Activated naive CD8-positive, alpha-beta T cell (primary cell): ENCODE measurements around the gene FBXO28.
A peak's percentile ranks its signal among the peaks of the same experiment; 100 is the strongest.

ENCODE experiments used
- H3K27ac Mint-ChIP-seq: one replicate; pipeline ENCODE4 v1.8.0; 2021; ENCODE audit warnings: mixed read lengths
- H3K27me3 Mint-ChIP-seq: one replicate; pipeline ENCODE4 v1.8.0; 2021; ENCODE audit warnings: mixed read lengths
- H3K36me3 Mint-ChIP-seq: one replicate; pipeline ENCODE4 v1.8.0; 2021; ENCODE audit warnings: mixed read lengths
- H3K4me1 Mint-ChIP-seq: one replicate; pipeline ENCODE4 v1.8.0; 2021; ENCODE audit warnings: low read depth, mixed read lengths
- H3K4me3 Mint-ChIP-seq: one replicate; pipeline ENCODE4 v1.8.0; 2021; ENCODE audit warnings: mild to moderate bottlenecking, mixed read lengths
- H3K9me3 Mint-ChIP-seq: one replicate; pipeline ENCODE4 v1.8.0; 2021; ENCODE audit warnings: low read depth, mixed read lengths

The FBXO28 gene

DNA sequence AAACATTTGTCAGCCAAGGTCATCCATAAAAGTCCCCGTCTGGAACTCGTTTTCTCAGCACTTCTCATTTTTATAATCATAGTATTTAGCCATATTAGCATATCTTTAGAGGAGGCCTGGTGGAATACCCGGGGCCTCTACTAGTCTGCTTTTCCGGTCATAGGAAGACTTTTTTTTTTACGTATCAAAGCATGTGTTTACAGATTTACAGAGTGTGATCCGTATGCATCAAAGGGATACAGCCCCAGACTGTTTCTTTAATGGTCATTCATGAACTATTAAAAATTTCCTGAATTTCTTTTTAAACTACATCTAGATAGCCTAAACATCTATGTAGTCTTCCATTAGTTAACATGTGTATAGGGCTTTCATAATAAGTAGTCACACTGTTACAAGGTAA lies 45.6 kb downstream of the FBXO28 start:
- Mint-ChIP-seq H3K36me3 (peaks cover 7% of the 10 kb centered on the region), H3K9me3 (no peaks in the 10 kb centered on the region), H3K4me3 (no peak overlapping the region), H3K4me1 (no peaks in the 10 kb centered on the region), H3K27ac (no peak overlapping the region), H3K27me3 (no peaks in the 10 kb centered on the region)

DNA sequence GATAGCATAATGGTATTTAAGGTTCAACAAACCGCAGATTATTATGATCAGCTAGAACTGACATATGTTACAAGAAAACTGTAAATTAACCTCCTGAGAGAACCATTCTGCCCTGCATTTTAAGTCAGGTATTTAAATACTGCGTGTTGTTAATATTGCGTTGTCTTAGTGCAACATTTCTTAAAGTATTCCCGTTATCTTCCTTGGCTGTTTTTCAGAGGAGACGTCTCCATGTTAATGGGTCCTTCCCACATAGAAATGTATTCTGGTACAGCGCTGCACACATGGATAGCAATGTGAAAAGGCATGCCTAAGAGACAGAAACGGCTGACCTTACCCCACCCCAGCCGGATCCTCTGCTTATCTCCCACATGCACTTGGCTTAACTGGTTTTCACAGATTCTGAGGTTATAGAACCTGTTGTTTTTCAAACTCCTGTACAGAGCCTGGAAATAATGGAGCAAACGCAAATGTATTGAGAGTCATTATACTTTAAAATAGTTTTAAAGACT lies 46.3 kb downstream of the FBXO28 start:
- no peak overlapping the region for H3K27ac Mint-ChIP-seq
- no peak overlapping the region for H3K4me3 Mint-ChIP-seq
- H3K27me3 Mint-ChIP-seq: no peaks in the 10 kb centered on the region
- no peaks in the 10 kb centered on the region for H3K9me3 Mint-ChIP-seq
- peaks cover 7% of the 10 kb centered on the region for H3K36me3 Mint-ChIP-seq
- H3K4me1 Mint-ChIP-seq: no peaks in the 10 kb centered on the region

DNA sequence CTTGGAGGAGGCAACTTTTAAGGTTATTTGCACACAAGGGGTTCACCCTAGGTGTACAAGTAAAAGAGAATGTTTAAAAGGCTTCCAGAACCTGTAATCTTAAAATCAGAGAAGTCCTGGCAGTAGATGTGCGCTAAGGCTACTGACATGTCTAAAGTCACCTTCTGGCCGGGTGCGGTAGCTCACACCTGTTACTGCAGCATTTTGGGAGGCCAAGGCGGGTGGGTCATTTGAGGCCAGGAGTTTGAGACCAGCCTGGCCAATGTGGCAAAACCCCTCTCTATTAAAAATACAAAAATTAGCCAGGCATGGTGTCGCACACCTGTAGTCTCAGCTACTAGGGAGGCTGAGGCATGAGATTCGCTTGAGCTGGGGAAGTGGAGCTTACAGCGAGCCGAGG lies 48.9 kb downstream of the FBXO28 start:
- H3K9me3 Mint-ChIP-seq: no peaks in the 10 kb centered on the region
- no peaks in the 10 kb centered on the region for H3K4me1 Mint-ChIP-seq
- H3K4me3 Mint-ChIP-seq: no peak overlapping the region
- no peak overlapping the region for H3K27ac Mint-ChIP-seq
- no peaks in the 10 kb centered on the region for H3K27me3 Mint-ChIP-seq
- H3K36me3 Mint-ChIP-seq: peaks cover 2% of the 10 kb centered on the region

DNA sequence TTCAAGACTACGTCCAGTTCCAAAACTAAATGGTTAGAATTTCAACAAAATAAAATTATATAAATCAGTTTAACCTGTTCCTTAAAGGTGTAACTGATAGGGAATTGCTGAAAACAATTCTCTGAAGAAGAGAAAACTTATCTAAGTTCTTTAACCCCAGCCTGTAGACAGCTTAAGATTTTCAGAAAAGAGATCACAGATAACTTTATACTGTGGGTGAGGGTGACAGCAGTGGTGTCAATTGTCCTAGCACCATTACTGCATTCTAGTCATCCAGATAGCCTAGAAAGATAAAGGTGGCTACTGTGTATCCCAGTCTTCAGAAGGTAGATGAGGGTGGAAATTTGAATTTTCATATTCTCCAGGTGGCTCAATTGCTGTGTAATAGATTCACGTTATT lies 49.4 kb downstream of the FBXO28 start:
- Mint-ChIP-seq H3K9me3 (no peaks in the 10 kb centered on the region), H3K27ac (no peak overlapping the region), H3K36me3 (peaks cover 2% of the 10 kb centered on the region), H3K27me3 (no peaks in the 10 kb centered on the region), H3K4me1 (no peaks in the 10 kb centered on the region), H3K4me3 (no peak overlapping the region)

GRCh38 chr1:224168859-224169380 lies 55.0 kb downstream of the FBXO28 start:
- H3K9me3 Mint-ChIP-seq: no peaks in the 10 kb centered on the region
- H3K27ac Mint-ChIP-seq: peak overlapping the region; percentile 64
- peak overlapping the region; percentile 42 for H3K4me3 Mint-ChIP-seq
- H3K4me1 Mint-ChIP-seq: peaks cover 32% of the 10 kb centered on the region
- no peaks in the 10 kb centered on the region for H3K27me3 Mint-ChIP-seq
- H3K36me3 Mint-ChIP-seq: peaks cover 5% of the 10 kb centered on the region

DNA sequence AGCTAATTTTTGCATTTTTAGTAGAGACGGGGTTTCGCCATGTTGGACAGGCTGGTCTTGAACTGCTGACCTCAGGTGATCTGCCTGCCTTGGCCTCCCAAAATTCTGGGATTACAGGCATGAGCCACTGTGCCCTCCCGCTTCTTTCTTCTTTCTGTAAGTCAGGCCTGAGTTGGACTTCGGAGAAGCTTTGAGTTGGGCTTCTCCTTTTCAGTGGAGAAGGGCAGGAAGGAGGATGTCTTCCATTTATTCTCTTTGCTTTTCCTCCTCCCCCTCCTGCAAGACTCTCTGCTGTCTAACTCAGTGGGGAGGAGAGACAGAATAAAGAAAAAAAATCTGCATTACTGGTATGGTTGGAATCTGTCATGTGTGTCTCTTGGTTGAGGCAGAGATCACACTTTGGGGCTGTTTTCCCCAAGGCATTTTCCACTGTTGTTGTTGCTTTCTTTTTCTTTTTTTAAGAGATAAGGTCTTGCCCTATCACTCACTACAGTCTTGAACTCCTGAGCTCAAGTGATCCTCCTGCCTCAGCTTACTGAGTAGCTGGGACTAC lies 55.9 kb downstream of the FBXO28 start:
- H3K4me3 Mint-ChIP-seq: peak overlapping the region; percentile 23
- no peaks in the 10 kb centered on the region for H3K9me3 Mint-ChIP-seq
- peaks cover 32% of the 10 kb centered on the region for H3K4me1 Mint-ChIP-seq
- H3K27me3 Mint-ChIP-seq: no peaks in the 10 kb centered on the region
- H3K27ac Mint-ChIP-seq: no peak overlapping the region
- H3K36me3 Mint-ChIP-seq: peaks cover 5% of the 10 kb centered on the region

GRCh38 chr1:224170343-224170742 lies 56.4 kb downstream of the FBXO28 start:
- Mint-ChIP-seq H3K9me3 (no peaks in the 10 kb centered on the region), H3K27ac (peak overlapping the region; percentile 61), H3K36me3 (peaks cover 5% of the 10 kb centered on the region), H3K27me3 (no peaks in the 10 kb centered on the region), H3K4me3 (peak overlapping the region; percentile 44), H3K4me1 (peaks cover 32% of the 10 kb centered on the region)

DNA sequence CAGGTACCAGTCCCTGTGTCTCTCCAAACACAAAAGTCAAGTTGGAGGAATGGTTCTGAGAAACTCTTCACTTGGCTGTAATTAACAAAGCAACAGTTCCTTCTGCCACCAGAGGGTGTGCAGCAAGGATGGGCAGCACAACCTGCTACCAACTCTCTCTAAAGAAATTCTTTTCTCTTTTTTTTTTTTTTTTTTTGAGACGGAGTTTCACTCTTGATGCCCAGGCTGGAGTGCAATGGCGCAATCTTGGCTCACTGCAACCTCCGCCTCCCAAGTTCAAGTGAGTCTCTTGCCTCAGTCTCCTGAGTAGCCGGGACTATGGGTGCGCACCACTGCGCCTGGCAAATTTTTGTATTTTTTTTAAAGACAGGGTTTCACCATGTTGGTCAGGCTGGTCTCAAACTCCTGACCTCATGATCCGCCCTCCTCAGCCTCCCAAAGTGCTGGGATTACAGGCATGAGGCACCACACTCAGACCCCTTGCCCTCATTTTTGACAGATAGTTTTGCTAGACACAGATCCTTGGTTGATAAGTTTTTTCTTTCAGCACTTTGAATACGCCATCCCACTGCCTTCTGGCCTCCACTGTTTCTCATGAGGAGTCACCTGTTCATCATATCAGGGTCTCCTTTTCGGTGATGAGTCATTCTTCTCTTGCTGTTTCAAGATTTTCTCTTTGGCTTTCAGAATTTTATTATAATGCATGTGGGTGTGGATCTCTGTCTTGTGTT lies 57.0 kb downstream of the FBXO28 start:
- Mint-ChIP-seq H3K9me3 (no peaks in the 10 kb centered on the region), H3K27me3 (no peaks in the 10 kb centered on the region), H3K27ac (peak overlapping the region; percentile 61)

DNA sequence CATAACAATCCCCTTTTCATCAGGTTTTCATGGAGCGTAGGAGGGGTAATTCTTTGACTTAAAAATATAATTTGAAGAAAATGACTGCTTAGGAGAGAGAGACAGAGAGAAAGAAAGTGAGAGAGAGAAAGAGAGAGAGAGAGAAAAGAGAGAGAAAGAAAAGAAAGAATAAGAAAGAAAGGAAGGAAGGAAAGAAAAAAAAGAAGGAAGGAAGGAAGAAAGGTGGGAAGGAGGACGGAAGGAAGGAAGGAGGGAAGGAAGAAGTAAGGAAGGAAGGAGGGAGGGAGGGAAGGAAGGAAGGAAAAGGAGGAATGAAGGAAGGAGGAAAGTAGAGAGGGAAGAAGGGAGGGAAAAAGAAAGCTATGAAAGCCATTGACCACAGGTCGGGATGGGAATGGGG lies 58.3 kb downstream of the FBXO28 start:
- H3K4me1 Mint-ChIP-seq: peaks cover 35% of the 10 kb centered on the region
- peaks cover 5% of the 10 kb centered on the region for H3K36me3 Mint-ChIP-seq
- H3K4me3 Mint-ChIP-seq: no peak overlapping the region

More for the DNA sequence above, 57.0 kb downstream of the FBXO28 start:
- H3K36me3 Mint-ChIP-seq: peaks cover 5% of the 10 kb centered on the region
- peaks cover 35% of the 10 kb centered on the region for H3K4me1 Mint-ChIP-seq
- H3K4me3 Mint-ChIP-seq: peak overlapping the region; percentile 46

GRCh38 chr1:224173523-224173922 lies 59.6 kb downstream of the FBXO28 start:
- no peaks in the 10 kb centered on the region for H3K9me3 Mint-ChIP-seq
- H3K36me3 Mint-ChIP-seq: peaks cover 5% of the 10 kb centered on the region
- no peaks in the 10 kb centered on the region for H3K27me3 Mint-ChIP-seq
- no peak overlapping the region for H3K4me3 Mint-ChIP-seq
- H3K27ac Mint-ChIP-seq: no peak overlapping the region
- peaks cover 33% of the 10 kb centered on the region for H3K4me1 Mint-ChIP-seq

More for the DNA sequence above, 58.3 kb downstream of the FBXO28 start:
- no peaks in the 10 kb centered on the region for H3K9me3 Mint-ChIP-seq
- no peaks in the 10 kb centered on the region for H3K27me3 Mint-ChIP-seq
- no peak overlapping the region for H3K27ac Mint-ChIP-seq

- H3K9me3 Mint-ChIP-seq: no peaks in the 10 kb centered on the region
- no peaks in the 10 kb centered on the region for H3K27me3 Mint-ChIP-seq
- peaks cover 3% of the 10 kb centered on the region for H3K36me3 Mint-ChIP-seq
- no peak overlapping the region for H3K27ac Mint-ChIP-seq
- H3K4me1 Mint-ChIP-seq: peaks cover 12% of the 10 kb centered on the region
- H3K4me3 Mint-ChIP-seq: peak overlapping the region; percentile 59
Observed at GRCh38 chr1:224175617-224176016, 61.7 kb downstream of the FBXO28 start.

DNA sequence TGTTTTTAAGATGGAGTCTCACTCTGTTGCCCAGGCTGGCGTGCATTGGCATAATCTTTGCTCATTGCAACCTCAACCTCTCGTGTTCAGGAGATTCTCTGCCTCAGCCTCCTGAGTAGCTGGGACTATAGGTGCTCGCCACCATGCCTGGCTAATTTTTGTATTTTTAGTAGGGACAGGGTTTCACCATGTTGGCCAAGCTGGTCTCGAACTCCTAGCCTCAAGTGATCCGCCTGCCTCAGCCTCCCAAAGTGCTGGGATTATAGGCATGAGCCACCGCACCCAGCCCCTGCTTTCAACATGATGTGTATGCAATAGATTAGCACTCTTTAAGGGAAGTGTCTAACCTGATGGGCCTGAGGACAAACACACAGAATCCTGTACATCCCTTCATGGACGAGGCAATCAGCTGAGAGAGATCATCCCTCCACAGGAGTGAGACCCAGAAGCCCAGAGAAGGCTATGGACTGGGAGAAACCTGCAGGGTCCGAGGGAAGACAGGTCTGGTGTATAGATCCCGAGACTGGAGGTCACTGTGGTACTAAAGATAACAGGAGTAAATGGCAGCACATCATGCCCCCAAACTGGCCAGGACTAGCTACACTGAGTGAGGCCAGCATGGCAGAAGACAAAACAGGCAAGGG lies 63.6 kb downstream of the FBXO28 start:
- no peak overlapping the region for H3K27ac Mint-ChIP-seq

GRCh38 chr1:224178894-224179293 lies 65.0 kb downstream of the FBXO28 start:
- Mint-ChIP-seq H3K27ac (no peak overlapping the region), H3K4me3 (no peak overlapping the region), H3K9me3 (no peaks in the 10 kb centered on the region), H3K4me1 (peaks cover 19% of the 10 kb centered on the region), H3K36me3 (no peaks in the 10 kb centered on the region), H3K27me3 (no peaks in the 10 kb centered on the region)

More for the DNA sequence above, 63.6 kb downstream of the FBXO28 start:
- Mint-ChIP-seq H3K4me3 (no peak overlapping the region), H3K27me3 (no peaks in the 10 kb centered on the region), H3K9me3 (no peaks in the 10 kb centered on the region), H3K4me1 (peaks cover 17% of the 10 kb centered on the region), H3K36me3 (no peaks in the 10 kb centered on the region)

DNA sequence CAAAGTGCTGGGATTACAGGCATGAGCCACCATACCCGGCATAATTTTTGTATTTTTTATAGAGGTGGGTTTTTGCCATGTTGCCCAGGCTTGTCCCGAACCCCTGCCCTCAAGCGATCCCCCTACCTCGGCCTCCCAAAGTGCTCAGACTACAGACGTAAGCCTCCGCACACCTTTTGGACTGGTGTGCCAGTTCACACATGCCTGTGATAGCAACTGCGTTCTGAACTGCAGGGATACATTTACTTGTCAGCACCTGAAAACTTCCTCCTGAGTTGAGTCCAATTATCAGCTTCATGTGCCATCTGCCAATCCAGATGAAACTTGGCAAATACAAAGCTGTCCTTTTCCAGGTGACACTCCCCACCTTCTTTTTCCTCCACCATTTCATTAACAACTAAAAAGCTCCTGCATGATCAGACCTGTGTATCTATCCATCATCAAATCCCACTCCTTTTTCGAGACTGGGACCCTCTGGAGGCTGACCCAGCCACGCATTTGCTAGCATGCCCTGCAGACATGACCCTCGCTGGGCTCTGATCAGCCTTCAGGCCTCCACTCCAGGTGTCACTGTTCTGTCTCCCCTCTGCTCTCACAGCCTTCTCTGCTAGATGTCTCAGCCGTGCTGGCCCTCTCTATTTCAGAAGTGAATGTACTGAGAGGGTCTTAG lies 67.0 kb downstream of the FBXO28 start:
- H3K36me3 Mint-ChIP-seq: peaks cover 2% of the 10 kb centered on the region
- no peak overlapping the region for H3K4me3 Mint-ChIP-seq
- H3K9me3 Mint-ChIP-seq: no peaks in the 10 kb centered on the region
- H3K27ac Mint-ChIP-seq: no peak overlapping the region
- no peaks in the 10 kb centered on the region for H3K27me3 Mint-ChIP-seq
- H3K4me1 Mint-ChIP-seq: peaks cover 36% of the 10 kb centered on the region

- Mint-ChIP-seq H3K4me1 (peaks cover 39% of the 10 kb centered on the region), H3K4me3 (peak overlapping the region; percentile 92), H3K27ac (peak overlapping the region; percentile 94), H3K9me3 (no peaks in the 10 kb centered on the region), H3K36me3 (peaks cover 2% of the 10 kb centered on the region), H3K27me3 (no peaks in the 10 kb centered on the region)
Observed at GRCh38 chr1:224181453-224181810, 67.5 kb downstream of the FBXO28 start.
